GM19455 (cell line): ENCODE data around the gene OR2W1.

Experiments used
- ATAC-seq: cut with Tn5 transposase; IDR thresholded peaks from one replicate; pipeline ENCODE4 v1.9.1; 2021; ENCODE audit not compliant: unreplicated experiment

The OR2W1 gene

GRCh38 chr6:29045075-29045474 is at the start of gene OR2W1:
TSS of gene OR2W1 (minus strand) at chr6:29045175. CDS start at chr6:29045175, 0 bp downstream.
- no peak for ATAC-seq

GRCh38 chr6:29092957-29093356 is 48.0 kb upstream of the OR2W1 start:
- ATAC-seq = no peak

- ATAC-seq = no peak
These were observed 42.2 kb upstream of the OR2W1 start, which contains the start of gene OR2B3 for GRCh38 chr6:29087213-29087612. TSS of gene OR2B3 (minus strand) at chr6:29087313. CDS start at chr6:29087248, 65 bp downstream.

GRCh38 chr6:29082457-29082856 is 37.5 kb upstream of the OR2W1 start:
- no peak for ATAC-seq

GRCh38 chr6:29081312-29081711 is 36.3 kb upstream of the OR2W1 start:
- no peak for ATAC-seq

- ATAC-seq = no peak
These were observed 34.2 kb upstream of the OR2W1 start for GRCh38 chr6:29079203-29079602.

- peak; percentile 57 for ATAC-seq
These were observed 27.1 kb upstream of the OR2W1 start for GRCh38 chr6:29071831-29072723.

- ATAC-seq = no peak
These were observed 6.7 kb upstream of the OR2W1 start for GRCh38 chr6:29051680-29052079.

- ATAC-seq = no peak
These were observed 9.0 kb downstream of the OR2W1 start for GRCh38 chr6:29035951-29036350.

GRCh38 chr6:29028821-29029220 is 16.2 kb downstream of the OR2W1 start:
- ATAC-seq = no peak

- ATAC-seq = no peak
These were observed 18.9 kb downstream of the OR2W1 start for GRCh38 chr6:29025927-29026585.

- no peak for ATAC-seq
These were observed 23.5 kb downstream of the OR2W1 start for GRCh38 chr6:29021434-29021833.

- no peak for ATAC-seq
These were observed 25.3 kb downstream of the OR2W1 start for GRCh38 chr6:29019629-29020028.

- ATAC-seq = no peak
These were observed 27.6 kb downstream of the OR2W1 start for GRCh38 chr6:29017428-29017802.

GRCh38 chr6:29016559-29017427 is 28.2 kb downstream of the OR2W1 start:
- ATAC-seq = peak; percentile 81

GRCh38 chr6:29014729-29015608 is 30.0 kb downstream of the OR2W1 start:
- no peak for ATAC-seq

- no peak for ATAC-seq
These were observed 33.7 kb downstream of the OR2W1 start for GRCh38 chr6:29011276-29011734.

- no peak for ATAC-seq
These were observed 35.6 kb downstream of the OR2W1 start for GRCh38 chr6:29009358-29009757.

- no peak for ATAC-seq
These were observed 36.9 kb downstream of the OR2W1 start for GRCh38 chr6:29008089-29008488.
